ENCODE results near the gene GRIN3B. TPM values are rescaled to one million over a fixed set of nuclear protein-coding genes. Genes with fewer than 3 reads are reported as not detected.
A peak's percentile ranks its signal among the peaks of the same experiment; 100 is the strongest.

GRIN3B gene
- total and polyA plus RNA-seq, 10 of the 15 experiments (the other 5 are each of a cell fraction or from before 2014, with no cell fraction given) = 0.15 TPM; not detected in 9

- peak; percentile 21; the same call in 1 of the 2 replicates for TF ChIP-seq CREM (IDR thresholded peaks at IDR 0.05; ENCODE audit: low read depth)
- no peak for TF ChIP-seq PRDM15 (CRISPR knock-in tag; IDR thresholded peaks at IDR 0.05)
- TF ChIP-seq RAD21 (IDR thresholded peaks at IDR 0.05; ENCODE audit: insufficient read depth, low read depth, low read length) = no peak
- TF ChIP-seq SMARCA5 (IDR thresholded peaks at IDR 0.05) = peak; percentile 96
- TF ChIP-seq, protein P1, sequence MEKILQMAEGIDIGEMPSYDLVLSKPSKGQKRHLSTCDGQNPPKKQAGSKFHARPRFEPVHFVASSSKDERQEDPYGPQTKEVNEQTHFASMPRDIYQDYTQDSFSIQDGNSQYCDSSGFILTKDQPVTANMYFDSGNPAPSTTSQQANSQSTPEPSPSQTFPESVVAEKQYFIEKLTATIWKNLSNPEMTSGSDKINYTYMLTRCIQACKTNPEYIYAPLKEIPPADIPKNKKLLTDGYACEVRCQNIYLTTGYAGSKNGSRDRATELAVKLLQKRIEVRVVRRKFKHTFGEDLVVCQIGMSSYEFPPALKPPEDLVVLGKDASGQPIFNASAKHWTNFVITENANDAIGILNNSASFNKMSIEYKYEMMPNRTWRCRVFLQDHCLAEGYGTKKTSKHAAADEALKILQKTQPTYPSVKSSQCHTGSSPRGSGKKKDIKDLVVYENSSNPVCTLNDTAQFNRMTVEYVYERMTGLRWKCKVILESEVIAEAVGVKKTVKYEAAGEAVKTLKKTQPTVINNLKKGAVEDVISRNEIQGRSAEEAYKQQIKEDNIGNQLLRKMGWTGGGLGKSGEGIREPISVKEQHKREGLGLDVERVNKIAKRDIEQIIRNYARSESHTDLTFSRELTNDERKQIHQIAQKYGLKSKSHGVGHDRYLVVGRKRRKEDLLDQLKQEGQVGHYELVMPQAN (conservative IDR thresholded peaks at IDR 0.05) = peak; percentile 75; the same call in 1 of the 2 replicates
- no peak for TF ChIP-seq HDGF (IDR thresholded peaks at IDR 0.05)
- TF ChIP-seq RAD51 (IDR thresholded peaks at IDR 0.05) = no peak
- TF ChIP-seq CEBPB (IDR thresholded peaks at IDR 0.05; ENCODE audit: borderline replicate concordance in 1 of 2, low read depth in 2 of 2, low read length in 2 of 2) = no peak
- TF ChIP-seq, protein P2, sequence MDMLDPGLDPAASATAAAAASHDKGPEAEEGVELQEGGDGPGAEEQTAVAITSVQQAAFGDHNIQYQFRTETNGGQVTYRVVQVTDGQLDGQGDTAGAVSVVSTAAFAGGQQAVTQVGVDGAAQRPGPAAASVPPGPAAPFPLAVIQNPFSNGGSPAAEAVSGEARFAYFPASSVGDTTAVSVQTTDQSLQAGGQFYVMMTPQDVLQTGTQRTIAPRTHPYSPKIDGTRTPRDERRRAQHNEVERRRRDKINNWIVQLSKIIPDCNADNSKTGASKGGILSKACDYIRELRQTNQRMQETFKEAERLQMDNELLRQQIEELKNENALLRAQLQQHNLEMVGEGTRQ (IDR thresholded peaks at IDR 0.05; ENCODE audit: borderline replicate concordance, low read depth, low read length) = no peak
- TF ChIP-seq DPF2 (IDR thresholded peaks at IDR 0.05) = peak; percentile 73
- TF ChIP-seq ZSCAN29 (IDR thresholded peaks at IDR 0.05) = no peak
- no peak for TF ChIP-seq POLR2AphosphoS2 (IDR thresholded peaks at IDR 0.05; ENCODE audit: low read depth, low read length)
- TF ChIP-seq BMI1 (IDR thresholded peaks at IDR 0.05; ENCODE audit: borderline replicate concordance) = no peak
- TF ChIP-seq EGR1 (IDR thresholded peaks at IDR 0.05; ENCODE audit: borderline replicate concordance in 1 of 2, low read depth in 2 of 2, low read length in 2 of 2) = peak in 1 of 2 experiments; percentile 34; a peak in 1 of 3 replicates
- no peak for TF ChIP-seq PAX8 (IDR thresholded peaks at IDR 0.05)
- no peak for TF ChIP-seq ZNF24 (IDR thresholded peaks at IDR 0.05)
- no peak for TF ChIP-seq JUND (IDR thresholded peaks at IDR 0.05; ENCODE audit: low read depth, low read length)
- peak; percentile 81 for TF ChIP-seq GATAD2B (conservative IDR thresholded peaks at IDR 0.05; ENCODE audit: low read depth)
- TF ChIP-seq TAF1 (IDR thresholded peaks at IDR 0.05; ENCODE audit: borderline replicate concordance, low read depth, low read length) = no peak; the same call in 1 of the 2 replicates
- TF ChIP-seq EZH2 (IDR thresholded peaks at IDR 0.05; ENCODE audit: borderline replicate concordance, control insufficient read depth, low read depth, low read length) = no peak
- TF ChIP-seq HDAC6 (IDR thresholded peaks at IDR 0.05; ENCODE audit: unreplicated experiment) = no peak
- no peak for TF ChIP-seq ZNF384 (IDR thresholded peaks at IDR 0.05; ENCODE audit: borderline replicate concordance, low read depth, low read length)
- TF ChIP-seq SUZ12 (IDR thresholded peaks at IDR 0.05; ENCODE audit: unreplicated experiment) = no peak
- no peak for TF ChIP-seq CBX5 (IDR thresholded peaks at IDR 0.05; ENCODE audit: low read depth)
- no peak for TF ChIP-seq SMC3 (IDR thresholded peaks at IDR 0.05; ENCODE audit: borderline replicate concordance, low read length)
Measured at GRCh38 chr19:1025960-1026782, 26.0 kb downstream of the GRIN3B start, which contains the start of gene CNN2 (continued).

Measured in GM12878 (cell line).